Coronary artery (tissue), 2 donors: ENCODE data around the gene ELFN1.

Experiments
- DNase-seq: peaks from one replicate; pipeline ENCODE4 v3.0.0-alpha.2; 2017; ENCODE audit warnings: low spot score
- H3K27ac ChIP-seq, 2 donors: fragments of 200-600 bp; sonication (generic); one replicate each; pipeline ENCODE4 v1.5.1; 2016 to 2019
- H3K4me3 ChIP-seq: fragments of 200-600 bp; sonication (generic); 2 replicates; pipeline ENCODE4 v1.5.1; 2016; ENCODE audit warnings: mild to moderate bottlenecking, moderate library complexity
- TF ChIP-seq, protein P1 (sequence below): fragments of 200-600 bp; sonication (generic); IDR thresholded peaks from one replicate; pipeline ENCODE4 v1.5.1; 2019; ENCODE audit warnings: antibody characterized with exemption

ELFN1 gene

DNA sequence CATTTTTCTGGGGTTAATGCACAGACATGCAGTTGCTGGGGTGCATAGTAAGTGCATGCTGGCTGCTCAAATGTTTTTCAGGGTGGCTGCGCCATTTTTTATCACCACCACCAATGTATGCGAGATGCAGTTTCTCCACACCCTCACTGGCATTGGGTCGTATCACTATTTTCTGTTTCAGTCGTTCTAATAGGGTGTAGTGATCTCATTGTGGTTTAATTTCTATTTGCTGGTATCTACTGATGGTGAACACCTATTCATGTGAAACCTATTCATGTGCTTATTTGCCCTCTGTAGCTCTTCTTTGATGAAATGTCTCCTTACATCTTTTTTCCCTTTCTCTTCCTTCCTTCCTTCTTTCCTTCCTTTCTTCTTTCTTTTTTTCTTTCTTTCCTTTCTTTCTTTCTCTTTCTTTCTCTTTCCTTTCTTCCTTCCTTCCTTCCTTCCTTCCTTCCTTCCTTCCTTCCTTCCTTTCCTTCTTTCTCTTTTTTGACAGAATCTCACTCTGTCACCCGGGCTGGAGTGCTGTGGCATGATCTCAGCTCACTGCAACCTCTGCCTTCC is 84.3 kb downstream of the ELFN1 start:
- TF ChIP-seq, protein P1, sequence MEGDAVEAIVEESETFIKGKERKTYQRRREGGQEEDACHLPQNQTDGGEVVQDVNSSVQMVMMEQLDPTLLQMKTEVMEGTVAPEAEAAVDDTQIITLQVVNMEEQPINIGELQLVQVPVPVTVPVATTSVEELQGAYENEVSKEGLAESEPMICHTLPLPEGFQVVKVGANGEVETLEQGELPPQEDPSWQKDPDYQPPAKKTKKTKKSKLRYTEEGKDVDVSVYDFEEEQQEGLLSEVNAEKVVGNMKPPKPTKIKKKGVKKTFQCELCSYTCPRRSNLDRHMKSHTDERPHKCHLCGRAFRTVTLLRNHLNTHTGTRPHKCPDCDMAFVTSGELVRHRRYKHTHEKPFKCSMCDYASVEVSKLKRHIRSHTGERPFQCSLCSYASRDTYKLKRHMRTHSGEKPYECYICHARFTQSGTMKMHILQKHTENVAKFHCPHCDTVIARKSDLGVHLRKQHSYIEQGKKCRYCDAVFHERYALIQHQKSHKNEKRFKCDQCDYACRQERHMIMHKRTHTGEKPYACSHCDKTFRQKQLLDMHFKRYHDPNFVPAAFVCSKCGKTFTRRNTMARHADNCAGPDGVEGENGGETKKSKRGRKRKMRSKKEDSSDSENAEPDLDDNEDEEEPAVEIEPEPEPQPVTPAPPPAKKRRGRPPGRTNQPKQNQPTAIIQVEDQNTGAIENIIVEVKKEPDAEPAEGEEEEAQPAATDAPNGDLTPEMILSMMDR: no peak

GRCh38 chr7:1755783-1756625 is 85.9 kb downstream of the ELFN1 start:
- H3K27ac ChIP-seq: no peak overlapping the region
- TF ChIP-seq, protein P1: no peak
- H3K4me3 ChIP-seq: no peak overlapping the region
- DNase-seq: no peak

More for the DNA sequence above, 84.3 kb downstream of the ELFN1 start:
- no peak for DNase-seq
- no peak overlapping the region for H3K27ac ChIP-seq
- no peak overlapping the region for H3K4me3 ChIP-seq

- H3K27ac ChIP-seq: no peak overlapping the region
- no peak for DNase-seq
- TF ChIP-seq, protein P1: no peak
- H3K4me3 ChIP-seq: no peak overlapping the region
Measured at GRCh38 chr7:1757601-1758000, 87.5 kb downstream of the ELFN1 start.

DNA sequence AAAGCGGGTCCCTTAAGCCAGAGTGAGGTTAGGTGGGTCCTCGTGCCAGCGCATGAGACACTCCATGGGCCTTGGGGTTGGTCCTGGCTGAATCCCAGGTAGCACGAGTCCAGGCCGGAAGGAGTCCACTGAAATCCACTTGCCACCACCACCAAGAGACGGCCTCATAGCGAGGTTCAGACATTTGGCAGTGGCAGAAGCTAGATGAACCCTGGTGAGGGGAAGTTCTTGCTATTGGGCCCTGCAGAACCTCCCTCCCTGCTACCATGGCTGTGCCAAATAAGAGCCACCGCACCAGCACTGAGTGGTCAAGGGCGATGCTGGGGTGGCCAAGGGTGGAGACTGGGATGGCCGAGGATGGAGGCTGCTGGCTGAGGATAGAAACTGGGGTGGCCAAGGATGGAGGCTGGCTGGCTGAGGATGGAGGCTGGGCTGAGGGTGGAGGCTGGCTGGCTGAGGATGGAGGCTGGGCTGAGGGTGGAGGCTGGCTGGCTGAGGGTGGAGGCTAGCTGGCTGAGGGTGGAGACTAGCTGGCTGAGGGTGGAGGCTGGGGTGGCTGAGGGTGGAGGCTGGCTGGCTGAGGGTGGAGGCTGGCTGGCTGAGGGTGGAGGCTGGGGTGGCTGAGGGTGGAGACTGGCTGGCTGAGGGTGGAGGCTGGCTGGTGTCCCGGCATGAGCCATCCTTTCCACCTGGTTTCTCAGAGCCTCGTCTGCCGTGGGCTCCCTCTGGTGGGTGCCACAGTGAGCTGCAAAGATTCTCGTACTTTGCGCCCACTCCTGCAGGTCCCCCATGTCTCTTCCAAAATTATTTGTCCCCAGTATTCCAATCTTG is 88.2 kb downstream of the ELFN1 start:
- TF ChIP-seq, protein P1: no peak
- DNase-seq: no peak
- Histone ChIP-seq H3K27ac (no peak overlapping the region), H3K4me3 (no peak overlapping the region)

GRCh38 chr7:1758859-1759521 is 88.9 kb downstream of the ELFN1 start:
- peak; percentile 56 for DNase-seq
- TF ChIP-seq, protein P1: no peak
- no peak overlapping the region for H3K27ac ChIP-seq
- no peak overlapping the region for H3K4me3 ChIP-seq

DNA sequence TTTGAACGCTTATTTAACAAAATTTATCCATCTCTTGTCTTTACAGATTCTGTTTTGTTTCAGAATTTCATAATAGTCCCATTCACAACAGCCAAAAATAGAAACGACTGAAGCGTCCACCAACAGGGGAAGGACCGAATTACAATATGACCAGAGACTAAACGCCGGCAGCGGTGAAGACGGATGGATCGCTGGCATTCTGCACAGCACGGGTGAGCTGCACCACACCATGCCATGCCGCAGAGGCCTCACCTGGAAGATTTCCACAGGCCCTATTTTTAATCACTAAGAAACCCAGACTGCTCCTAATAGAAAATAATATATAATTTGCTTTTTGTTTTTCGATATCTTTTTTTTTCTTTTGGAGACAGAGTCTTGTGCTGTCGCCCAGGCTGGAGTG is 91.0 kb downstream of the ELFN1 start:
- peak; percentile 26 for DNase-seq
- H3K4me3 ChIP-seq: no peak overlapping the region
- TF ChIP-seq, protein P1: no peak
- H3K27ac ChIP-seq: no peak overlapping the region
